ENCODE measurements around the gene CYP2A7. TPM values are rescaled to one million over a fixed set of nuclear protein-coding genes. Genes with fewer than 3 reads are reported as not detected.
"Not testable (repeated sequence)": the region's sequence is repeated elsewhere in the genome, so short reads cannot be mapped to it uniquely, and the experiment has no call there.

CYP2A7 gene
- polyA plus RNA-seq, 1 donor from 2014 or later: not detected

GRCh38 chr19:40826699-40827385 is 55.2 kb downstream of the CYP2A7 start:
- not testable (repeated sequence) for H3K9ac ChIP-seq (ENCODE audit: low read length); H4K20me1 ChIP-seq (ENCODE audit: insufficient read depth); H3K4me3 ChIP-seq (ENCODE audit: low read length); H3K9me2 ChIP-seq (ENCODE audit: insufficient read depth, low read length); H3F3A ChIP-seq (ENCODE audit: insufficient read depth, low read length, poor library complexity, severe bottlenecking); H3K9me3 ChIP-seq (ENCODE audit: low read length); H2AFZ ChIP-seq (ENCODE audit: low read depth, low read length); H3K4me2 ChIP-seq (ENCODE audit: low read length); H3K36me3 ChIP-seq (ENCODE audit: insufficient read depth, low read length); H3K27me3 ChIP-seq (ENCODE audit: insufficient read depth, low read depth, low read length); H3K79me2 ChIP-seq (replicated peaks; ENCODE audit: insufficient read depth, low read length); H3K27ac ChIP-seq (ENCODE audit: low read length)

DNA sequence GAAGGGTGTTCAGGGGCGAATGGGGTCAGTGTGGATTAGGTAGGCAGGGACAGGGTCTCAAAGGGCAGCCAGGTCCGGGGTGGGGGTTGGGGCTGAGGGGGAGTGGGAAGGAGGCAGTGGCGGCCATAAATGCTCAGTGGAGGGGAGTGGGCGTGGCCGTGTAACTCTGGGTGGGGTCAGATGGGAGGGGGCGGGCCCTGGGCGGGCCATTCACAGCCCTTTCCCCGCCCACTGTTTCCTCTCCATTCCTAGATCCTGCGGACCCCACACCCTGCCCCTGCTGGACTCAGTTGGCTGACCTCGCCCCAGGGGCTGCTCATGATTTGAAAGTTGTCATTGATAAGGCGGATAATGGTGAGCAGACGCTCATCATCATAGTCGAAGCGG is 55.7 kb downstream of the CYP2A7 start:
- not testable (repeated sequence) for H3K27me3 ChIP-seq (ENCODE audit: insufficient read depth, low read depth, low read length); H3K79me2 ChIP-seq (replicated peaks; ENCODE audit: insufficient read depth, low read length); H4K20me1 ChIP-seq (ENCODE audit: insufficient read depth); H3F3A ChIP-seq (ENCODE audit: insufficient read depth, low read length, poor library complexity, severe bottlenecking); H3K9me2 ChIP-seq (ENCODE audit: insufficient read depth, low read length); H3K36me3 ChIP-seq (ENCODE audit: insufficient read depth, low read length); H3K4me2 ChIP-seq (ENCODE audit: low read length); H3K9ac ChIP-seq (ENCODE audit: low read length); H3K4me3 ChIP-seq (ENCODE audit: low read length); H3K9me3 ChIP-seq (ENCODE audit: low read length); H3K27ac ChIP-seq (ENCODE audit: low read length); H2AFZ ChIP-seq (ENCODE audit: low read depth, low read length)

DNA sequence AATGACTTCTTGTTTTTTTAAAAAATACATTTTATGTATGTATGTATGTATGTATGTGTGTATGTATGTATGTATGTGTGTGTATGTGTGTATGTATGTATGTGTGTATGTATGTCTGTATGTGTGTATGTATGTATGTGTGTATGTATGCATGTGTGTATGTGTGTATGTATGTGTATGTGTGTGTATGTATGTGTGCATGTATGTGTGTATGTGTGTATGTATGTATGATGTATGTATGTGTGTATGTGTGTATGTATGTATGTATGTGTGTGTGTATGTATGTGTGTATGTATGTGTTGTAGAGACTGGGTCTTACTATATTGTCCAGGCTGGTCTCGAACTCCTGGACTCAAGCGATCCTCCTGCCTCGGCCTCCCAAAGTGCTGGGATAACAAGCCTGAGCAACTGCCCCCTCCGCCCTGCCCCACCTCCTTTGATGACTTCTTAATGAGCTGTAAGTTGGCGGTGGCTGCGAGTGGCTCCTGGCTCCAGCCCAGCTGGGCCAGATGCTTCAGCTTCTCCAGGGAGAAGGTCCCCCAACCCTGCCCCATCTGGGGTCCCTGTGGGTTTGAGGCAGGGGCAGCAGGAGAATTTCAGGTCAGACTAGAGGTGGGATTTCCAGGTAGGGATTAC is 56.5 kb downstream of the CYP2A7 start:
- H3K4me2 ChIP-seq (ENCODE audit: low read length); H3K9me2 ChIP-seq (ENCODE audit: insufficient read depth, low read length); H3K4me3 ChIP-seq (ENCODE audit: low read length); H3F3A ChIP-seq (ENCODE audit: insufficient read depth, low read length, poor library complexity, severe bottlenecking); H4K20me1 ChIP-seq (ENCODE audit: insufficient read depth); H2AFZ ChIP-seq (ENCODE audit: low read depth, low read length); H3K27me3 ChIP-seq (ENCODE audit: insufficient read depth, low read depth, low read length); H3K9me3 ChIP-seq (ENCODE audit: low read length); H3K27ac ChIP-seq (ENCODE audit: low read length); H3K9ac ChIP-seq (ENCODE audit: low read length); H3K79me2 ChIP-seq (replicated peaks; ENCODE audit: insufficient read depth, low read length); H3K36me3 ChIP-seq (ENCODE audit: insufficient read depth, low read length): not testable (repeated sequence)

Other genes with a start within 250 kb of the CYP2A7 start
- gene NUMBL, start 191.6 kb downstream of the CYP2A7 start, polyA plus RNA-seq: 20.5 and 27.7 TPM in 2 replicates
- gene COQ8B, start 165.3 kb downstream of the CYP2A7 start, polyA plus RNA-seq: 83.2 and 95.3 TPM in 2 replicates
- gene ITPKC, start 165.1 kb downstream of the CYP2A7 start, polyA plus RNA-seq: 14.9 and 16.8 TPM in 2 replicates
- gene ACTMAP, start 131.8 kb downstream of the CYP2A7 start, polyA plus RNA-seq: 1.0 TPM in 1 of 2 replicates, not detected in the other
- gene SNRPA, start 131.0 kb downstream of the CYP2A7 start, polyA plus RNA-seq: 29.9 and 37.9 TPM in 2 replicates
- 1.8 and 4.0 TPM in 2 replicates for gene MIA, start 106.7 kb downstream of the CYP2A7 start, polyA plus RNA-seq
- gene RAB4B, start 104.0 kb downstream of the CYP2A7 start, polyA plus RNA-seq: 66.0 and 76.2 TPM in 2 replicates
- gene EGLN2, start 83.0 kb downstream of the CYP2A7 start, polyA plus RNA-seq: 110 and 112 TPM in 2 replicates
- gene CYP2A6, start 31.8 kb downstream of the CYP2A7 start, polyA plus RNA-seq: not detected in 2 replicates
- not detected in 2 replicates for gene CYP2B6, start 109.1 kb upstream of the CYP2A7 start, polyA plus RNA-seq
- not detected in 2 replicates for gene CYP2A13, start 206.2 kb upstream of the CYP2A7 start, polyA plus RNA-seq
- gene CYP2F1, start 232.2 kb upstream of the CYP2A7 start, polyA plus RNA-seq: not detected in 2 replicates

Data from neural cell (in vitro differentiated cells).